ES-I3 (cell line): ENCODE data around the gene NAV3.

Experiments
- H3K36me3 ChIP-seq: 2 replicates; pipeline ENCODE4 v1.6.1; 2013; ENCODE audit warnings: mild to moderate bottlenecking, low read length, control low read depth, moderate library complexity; ENCODE audit not compliant: insufficient read depth
- H3K4me1 ChIP-seq: 2 replicates; pipeline ENCODE4 v1.6.1; 2013; ENCODE audit warnings: mild to moderate bottlenecking, control low read depth, low read length; ENCODE audit not compliant: insufficient read depth
- H3K9ac ChIP-seq: 2 replicates; pipeline ENCODE4 v1.6.1; 2013; ENCODE audit warnings: low read depth, mild to moderate bottlenecking, low read length, moderate library complexity
- H3K9me3 ChIP-seq: 2 replicates; pipeline ENCODE4 v1.6.1; 2013; ENCODE audit warnings: mild to moderate bottlenecking, low read length, moderate library complexity; ENCODE audit not compliant: control insufficient read depth, insufficient read depth

Gene NAV3

DNA sequence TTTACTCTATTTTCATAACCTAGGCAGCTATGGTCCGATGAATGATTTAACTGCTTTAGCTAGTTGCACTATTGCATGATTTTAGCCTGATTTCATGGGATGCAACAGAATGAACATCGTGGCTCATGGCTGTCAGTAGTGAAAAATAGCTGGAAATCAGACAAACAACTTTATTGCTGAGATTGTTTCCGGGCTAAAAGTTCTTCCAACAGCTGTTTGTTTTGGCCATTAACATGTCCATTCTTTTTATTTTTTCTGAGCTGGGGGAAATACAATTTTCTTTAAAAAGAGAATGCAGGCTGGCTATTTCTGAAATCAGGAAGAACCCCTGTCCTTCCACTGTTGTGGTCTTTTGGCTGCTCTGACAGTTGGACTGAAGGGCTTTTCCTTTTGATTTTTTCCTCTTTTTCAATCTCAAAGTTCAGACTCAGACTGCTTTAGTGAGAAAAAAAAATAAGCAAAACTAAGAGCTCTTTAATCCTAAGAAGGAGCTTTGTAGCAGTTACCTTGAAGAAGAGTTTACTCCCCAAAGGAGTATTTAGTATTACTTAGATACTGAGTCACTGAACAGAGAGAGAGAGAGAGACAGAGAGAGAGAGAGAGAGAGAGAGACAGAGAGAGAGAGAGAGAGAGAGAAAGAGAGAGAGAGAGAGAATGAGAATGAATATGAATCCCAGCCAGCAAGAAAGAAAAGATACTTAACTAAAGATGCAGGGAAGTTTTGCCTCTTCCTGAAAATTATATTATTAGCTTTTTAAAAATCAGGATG is at the start of gene NAV3:
TSS of gene NAV3 (plus strand) at position 312 of the 769 bp plus-strand sequence. CDS start 568 bp downstream, outside the sequence.
- Histone ChIP-seq H3K4me1 (no peaks in the 10 kb centered on the region), H3K36me3 (no peaks in the 10 kb centered on the region), H3K9ac (no peak within 1 kb of the TSS), H3K9me3 (no peaks in the 10 kb centered on the region)

GRCh38 chr12:77782034-77782433 is 48.7 kb upstream of the NAV3 start:
- peaks cover 15% of the 10 kb centered on the region; the same call in 1 of the 2 replicates for H3K4me1 ChIP-seq
- no peaks in the 10 kb centered on the region for H3K9me3 ChIP-seq
- H3K9ac ChIP-seq, result no peak overlapping the region

GRCh38 chr12:77782766-77783165 is 47.9 kb upstream of the NAV3 start:
- Histone ChIP-seq H3K36me3 (no peaks in the 10 kb centered on the region), H3K9ac (no peak overlapping the region), H3K9me3 (no peaks in the 10 kb centered on the region), H3K4me1 (peaks cover 15% of the 10 kb centered on the region; the same call in 1 of the 2 replicates)

More at GRCh38 chr12:77782034-77782433, 48.7 kb upstream of the NAV3 start:
- H3K36me3 ChIP-seq, result no peaks in the 10 kb centered on the region

DNA sequence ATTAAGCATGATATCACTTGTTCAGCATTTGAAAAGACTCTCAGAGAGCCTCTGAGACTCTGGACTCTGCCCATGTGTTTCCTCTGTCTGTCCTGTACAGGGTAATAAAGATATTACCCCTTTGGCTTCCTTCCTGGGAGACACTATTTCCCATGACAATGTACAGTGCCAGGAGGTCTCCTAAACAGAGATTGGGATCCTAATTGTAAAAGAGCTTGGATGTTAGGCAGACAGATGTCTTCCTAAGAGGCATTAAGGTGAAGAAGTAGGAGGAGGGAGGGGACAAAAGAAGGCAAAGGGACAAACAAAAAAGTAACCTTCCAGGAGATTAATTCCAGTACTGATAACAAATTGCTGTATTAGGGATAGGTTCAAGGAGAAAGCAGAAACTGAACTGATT is 45.5 kb upstream of the NAV3 start:
- H3K9me3 ChIP-seq, result no peaks in the 10 kb centered on the region
- H3K36me3 ChIP-seq, result no peaks in the 10 kb centered on the region
- H3K9ac ChIP-seq, result no peak overlapping the region
- H3K4me1 ChIP-seq, result peaks cover 22% of the 10 kb centered on the region; the same call in 1 of the 2 replicates

- no peaks in the 10 kb centered on the region for H3K9me3 ChIP-seq
- H3K4me1 ChIP-seq, result peaks cover 14% of the 10 kb centered on the region; the same call in 1 of the 2 replicates
- no peak overlapping the region for H3K9ac ChIP-seq
- no peaks in the 10 kb centered on the region for H3K36me3 ChIP-seq
Measured at GRCh38 chr12:77786675-77787074, 44.0 kb upstream of the NAV3 start.

- Histone ChIP-seq H3K4me1 (peaks cover 7% of the 10 kb centered on the region; the same call in 1 of the 2 replicates), H3K9me3 (no peaks in the 10 kb centered on the region), H3K9ac (no peak overlapping the region), H3K36me3 (no peaks in the 10 kb centered on the region)
Measured at GRCh38 chr12:77788231-77789168, 42.2 kb upstream of the NAV3 start.

GRCh38 chr12:77795699-77796098 is 35.0 kb upstream of the NAV3 start:
- no peaks in the 10 kb centered on the region for H3K9me3 ChIP-seq
- no peaks in the 10 kb centered on the region for H3K36me3 ChIP-seq
- H3K4me1 ChIP-seq, result no peaks in the 10 kb centered on the region
- H3K9ac ChIP-seq, result no peak overlapping the region

DNA sequence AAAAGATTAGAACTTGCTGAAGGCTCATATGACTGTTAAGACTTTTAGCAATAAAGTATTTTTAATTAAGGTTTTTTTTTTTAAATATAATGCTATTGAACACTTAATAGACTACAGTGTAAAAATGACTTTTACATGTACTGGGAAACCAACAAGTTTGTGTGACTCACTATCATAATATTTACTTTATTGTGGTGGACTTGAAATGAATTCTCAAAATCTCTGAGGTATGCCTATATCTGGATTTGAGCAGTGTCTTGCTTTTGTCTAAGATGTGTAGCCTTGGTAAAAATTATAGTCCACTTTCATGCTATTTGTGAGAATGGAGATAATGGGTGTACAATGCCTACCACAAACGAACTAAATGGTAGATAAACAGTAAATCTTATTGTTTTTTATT is 33.9 kb upstream of the NAV3 start:
- Histone ChIP-seq H3K36me3 (no peaks in the 10 kb centered on the region), H3K9ac (no peak overlapping the region), H3K4me1 (no peaks in the 10 kb centered on the region), H3K9me3 (no peaks in the 10 kb centered on the region)

DNA sequence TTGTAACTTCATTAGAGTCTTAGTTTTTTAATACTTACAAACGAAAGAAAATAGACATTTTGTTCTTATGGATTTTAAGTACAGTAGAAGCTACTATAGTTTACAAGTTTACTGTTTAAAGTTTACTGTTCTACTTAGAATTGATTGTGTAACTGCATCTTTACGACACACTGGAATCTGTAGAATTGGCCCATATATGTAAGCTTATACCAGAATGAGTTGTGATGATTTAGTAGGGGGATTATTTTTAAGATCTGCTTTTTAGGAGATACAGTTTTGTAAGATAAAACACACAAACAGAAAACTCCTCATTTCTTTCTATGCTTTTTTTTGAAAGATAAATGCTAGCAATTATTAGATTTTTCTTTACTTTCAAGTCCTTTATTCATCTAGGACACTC is 30.2 kb upstream of the NAV3 start:
- H3K4me1 ChIP-seq, result no peaks in the 10 kb centered on the region
- H3K36me3 ChIP-seq, result no peaks in the 10 kb centered on the region
- no peak overlapping the region for H3K9ac ChIP-seq
- H3K9me3 ChIP-seq, result no peaks in the 10 kb centered on the region

DNA sequence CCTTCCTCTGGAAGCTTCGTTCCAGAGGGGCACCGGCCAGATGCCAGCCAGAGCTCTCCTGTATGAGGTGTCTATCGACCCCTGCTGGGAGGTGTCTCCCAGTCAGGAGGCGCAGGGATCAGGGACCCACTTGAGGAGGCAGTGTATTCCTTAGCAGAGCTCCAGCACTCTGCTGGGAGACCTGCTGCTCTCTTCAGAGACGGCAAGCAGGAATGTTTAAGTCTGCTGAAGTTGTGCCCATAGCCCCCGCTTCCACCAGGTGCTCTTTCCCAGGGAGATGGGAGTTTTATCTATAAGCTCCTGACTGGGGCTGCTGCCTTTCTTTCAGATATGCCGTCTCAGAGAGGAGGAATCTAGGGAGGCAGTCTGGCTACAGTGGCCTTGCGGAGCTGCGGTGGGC is 22.2 kb upstream of the NAV3 start:
- Histone ChIP-seq H3K4me1 (no peaks in the 10 kb centered on the region), H3K36me3 (no peaks in the 10 kb centered on the region), H3K9ac (peak overlapping the region; percentile 15; the same call in 1 of the 2 replicates)

GRCh38 chr12:77813558-77813957 is 17.1 kb upstream of the NAV3 start:
- no peak overlapping the region for H3K9ac ChIP-seq
- no peaks in the 10 kb centered on the region for H3K4me1 ChIP-seq
- H3K36me3 ChIP-seq, result no peaks in the 10 kb centered on the region
- H3K9me3 ChIP-seq, result no peaks in the 10 kb centered on the region

More for the DNA sequence above, 22.2 kb upstream of the NAV3 start:
- H3K9me3 ChIP-seq, result no peaks in the 10 kb centered on the region

DNA sequence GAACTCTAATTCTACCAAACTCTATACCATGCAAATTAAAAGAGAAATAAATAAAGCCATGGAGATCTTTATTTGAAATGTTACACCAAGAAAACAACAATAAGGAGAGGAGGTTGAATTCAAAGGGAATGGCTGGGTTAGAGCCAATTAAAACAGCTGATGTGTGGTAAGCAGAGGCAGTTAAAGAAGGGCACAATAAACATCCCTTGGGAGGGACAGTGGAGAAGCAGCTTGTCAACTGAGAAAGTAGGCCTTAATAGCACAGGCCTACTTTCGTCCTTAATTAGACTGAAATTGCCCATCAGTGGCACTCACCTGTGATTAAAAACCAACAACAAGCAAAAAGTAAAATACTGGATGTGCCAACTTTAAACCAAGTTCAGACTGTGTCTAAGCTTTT is 16.3 kb upstream of the NAV3 start:
- no peak overlapping the region for H3K9ac ChIP-seq
- H3K9me3 ChIP-seq, result no peaks in the 10 kb centered on the region
- H3K4me1 ChIP-seq, result no peaks in the 10 kb centered on the region
- H3K36me3 ChIP-seq, result no peaks in the 10 kb centered on the region

DNA sequence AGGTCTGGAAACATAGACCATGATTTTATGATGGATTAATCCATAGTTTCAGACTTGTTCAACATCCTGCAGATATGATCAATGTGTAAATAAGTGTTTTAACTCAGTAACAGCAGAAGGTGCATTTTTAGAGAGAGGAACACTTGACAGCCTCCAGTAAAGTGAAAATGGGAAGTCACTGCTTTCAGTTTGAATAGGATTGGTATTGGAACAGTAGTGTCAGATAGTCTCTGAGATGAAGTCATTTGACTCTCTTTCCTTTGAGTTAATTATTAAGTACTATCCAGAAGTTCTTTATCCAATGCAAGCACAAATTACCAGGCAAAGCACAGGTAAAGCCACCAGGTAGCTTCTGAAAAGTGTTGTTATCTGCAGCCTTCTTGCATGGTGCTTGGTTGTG is 14.5 kb upstream of the NAV3 start:
- Histone ChIP-seq H3K4me1 (no peaks in the 10 kb centered on the region), H3K9me3 (no peaks in the 10 kb centered on the region), H3K36me3 (no peaks in the 10 kb centered on the region), H3K9ac (no peak overlapping the region)

DNA sequence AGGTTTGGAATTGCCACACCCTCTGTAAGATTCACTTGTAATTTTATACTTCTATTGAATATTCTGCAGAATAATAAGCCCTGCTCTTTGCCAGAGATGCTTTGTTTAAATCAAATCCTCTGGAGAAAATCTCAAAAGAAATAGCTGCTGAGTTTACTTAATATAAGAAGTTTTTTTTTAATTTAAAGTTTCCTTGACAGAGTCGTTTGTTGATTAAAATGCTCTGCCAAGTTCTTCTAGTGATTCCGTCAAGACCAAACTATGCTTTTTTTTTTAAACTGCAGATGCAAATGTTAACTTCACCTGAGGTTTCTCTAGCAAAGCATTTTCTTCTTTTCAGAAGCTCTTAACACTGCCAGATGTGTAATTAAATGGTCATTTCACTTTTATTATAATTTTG is 13.4 kb upstream of the NAV3 start:
- no peaks in the 10 kb centered on the region for H3K9me3 ChIP-seq
- no peaks in the 10 kb centered on the region for H3K4me1 ChIP-seq
- no peaks in the 10 kb centered on the region for H3K36me3 ChIP-seq
- H3K9ac ChIP-seq, result no peak overlapping the region
